ENCODE results near the gene ADARB2.

DNA sequence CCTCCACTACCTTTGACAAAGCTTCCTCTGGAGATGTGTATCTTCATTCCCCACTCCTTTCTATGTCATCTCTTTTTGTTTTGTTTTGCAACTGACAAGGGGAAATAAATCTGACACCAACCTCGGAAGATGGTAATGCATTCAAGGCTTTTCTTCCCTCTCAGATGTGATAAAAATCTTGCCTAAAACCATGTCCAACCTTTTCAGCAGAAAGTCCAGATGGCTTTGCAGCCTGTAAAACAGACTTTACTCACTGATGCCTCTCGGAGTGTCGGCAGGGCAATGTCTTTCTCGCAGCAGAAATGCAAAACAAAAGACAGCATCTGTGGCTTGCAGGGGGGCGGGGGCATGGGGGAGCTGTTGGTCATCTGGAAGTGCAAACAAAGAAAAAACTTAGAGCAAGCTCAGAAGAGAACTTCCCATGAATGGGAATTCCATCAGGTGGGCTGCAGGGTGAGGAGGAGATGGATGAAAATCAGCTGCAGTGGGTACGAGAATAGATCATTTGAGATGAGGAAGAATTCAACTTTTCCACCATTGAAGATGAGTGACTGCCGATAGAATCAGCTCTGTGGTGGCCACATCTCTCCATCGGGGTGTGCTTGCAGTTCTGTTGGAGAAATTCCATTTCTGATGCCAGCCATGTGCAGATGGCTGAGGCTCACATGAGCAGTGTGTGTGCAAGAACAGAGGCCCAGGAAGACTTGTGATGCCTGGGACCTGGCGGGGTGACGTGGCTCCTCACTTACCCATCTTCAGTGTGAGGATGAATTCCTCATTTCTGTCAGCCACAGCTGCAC, 443.5 kb downstream of the ADARB2 start:
- TF ChIP-seq CTCF (IDR thresholded peaks at IDR 0.05) (no peak), POLR2A (IDR thresholded peaks at IDR 0.05) (no peak), POLR2AphosphoS5 (IDR thresholded peaks at IDR 0.05) (no peak), EP300 (IDR thresholded peaks at IDR 0.05) (no peak)
